Activated effector memory CD4-positive, alpha-beta T cell treated with anti-CD3 and anti-CD28 coated beads, Interleukin-2, amount 50 U/mL, for 16 hours (primary cell): ENCODE measurements around the gene TRPM3.

Experiments
- DNase-seq: peaks from one replicate; pipeline ENCODE4 v3.0.0-alpha.2; 2020

TRPM3 gene

DNA sequence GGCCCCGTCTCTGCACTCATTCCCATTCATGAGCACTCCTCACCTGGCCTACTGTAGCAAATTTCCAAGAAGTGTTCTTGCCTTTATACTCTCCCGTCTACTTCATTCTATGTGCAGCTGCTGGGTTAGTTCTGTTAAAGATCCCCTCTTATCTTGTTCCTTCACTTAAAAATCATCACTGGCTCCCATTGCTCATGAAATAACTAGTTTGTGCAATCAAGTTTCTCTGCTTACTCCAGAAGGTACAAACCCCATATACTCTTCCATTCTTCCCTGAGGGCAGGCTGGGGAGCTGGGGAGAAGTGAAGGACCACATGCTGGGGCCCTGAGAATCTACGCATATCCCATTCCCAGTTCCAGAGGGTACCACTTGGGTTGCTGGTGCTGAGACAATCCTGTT is 622.6 kb downstream of the TRPM3 start:
- DNase-seq, result no peak

- DNase-seq, result no peak
Measured at GRCh38 chr9:70496244-70496643, 625.2 kb downstream of the TRPM3 start.

DNA sequence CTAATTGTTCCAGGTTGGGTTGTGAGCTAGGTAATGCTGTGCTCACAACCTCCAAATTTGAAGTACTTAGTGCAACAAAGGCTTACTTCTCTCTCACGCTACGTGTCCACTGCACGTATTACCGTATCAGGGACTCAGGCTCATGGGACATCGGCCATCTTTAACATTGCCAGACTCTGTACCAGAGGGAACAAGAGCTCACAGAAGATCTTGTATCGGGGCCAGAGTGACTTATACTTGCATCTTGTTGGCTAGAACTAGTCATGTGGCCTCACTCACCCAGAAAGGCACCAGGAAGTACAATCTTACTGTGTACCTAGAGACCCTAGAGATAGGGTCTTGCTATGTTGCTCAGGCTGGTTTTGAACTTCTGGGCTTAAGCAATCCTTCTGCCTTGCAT is 625.9 kb downstream of the TRPM3 start:
- DNase-seq, result no peak

DNA sequence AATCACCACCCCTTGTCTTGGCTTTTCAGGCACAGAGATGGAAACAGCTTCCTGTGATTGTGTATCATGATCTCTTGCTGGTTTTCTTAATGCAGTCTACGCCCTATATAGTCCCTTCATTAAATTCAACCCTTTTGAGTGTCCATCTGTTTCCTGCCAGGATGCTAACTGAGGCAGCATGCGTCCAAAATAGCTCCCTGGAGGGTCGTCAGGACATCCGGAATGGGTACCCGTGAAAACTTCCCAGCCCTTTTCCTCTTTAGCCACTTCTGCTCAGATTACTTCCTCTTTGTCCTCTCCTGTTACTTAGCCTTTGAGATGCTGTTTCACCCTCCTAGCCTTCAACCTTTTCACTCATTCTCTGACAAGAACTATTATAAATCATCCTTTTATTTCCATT is 627.2 kb downstream of the TRPM3 start:
- no peak for DNase-seq

- no peak for DNase-seq
Measured at GRCh38 chr9:70493029-70493428, 628.4 kb downstream of the TRPM3 start.

GRCh38 chr9:70492319-70492777 is 629.1 kb downstream of the TRPM3 start:
- no peak for DNase-seq

GRCh38 chr9:70491426-70492318 is 629.7 kb downstream of the TRPM3 start:
- DNase-seq, result no peak

GRCh38 chr9:70490478-70490877 is 630.9 kb downstream of the TRPM3 start:
- DNase-seq, result no peak

DNA sequence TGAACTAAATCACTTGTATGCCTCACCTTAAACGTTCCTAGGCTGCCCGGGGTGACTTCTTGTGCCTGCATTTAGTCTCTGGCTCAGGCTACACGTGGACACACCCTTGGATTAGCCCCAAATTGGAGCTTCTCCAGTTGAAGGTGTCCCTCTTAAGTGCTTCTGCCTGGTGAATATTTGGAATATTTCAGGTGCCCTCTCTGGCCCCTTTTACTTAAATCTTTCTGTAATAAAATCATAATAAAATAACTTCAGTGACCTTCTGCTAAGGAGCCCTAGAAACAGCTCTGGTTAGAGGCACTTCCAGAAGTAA is 632.7 kb downstream of the TRPM3 start:
- DNase-seq, result no peak

GRCh38 chr9:70488098-70488792 is 633.2 kb downstream of the TRPM3 start:
- DNase-seq, result no peak

DNA sequence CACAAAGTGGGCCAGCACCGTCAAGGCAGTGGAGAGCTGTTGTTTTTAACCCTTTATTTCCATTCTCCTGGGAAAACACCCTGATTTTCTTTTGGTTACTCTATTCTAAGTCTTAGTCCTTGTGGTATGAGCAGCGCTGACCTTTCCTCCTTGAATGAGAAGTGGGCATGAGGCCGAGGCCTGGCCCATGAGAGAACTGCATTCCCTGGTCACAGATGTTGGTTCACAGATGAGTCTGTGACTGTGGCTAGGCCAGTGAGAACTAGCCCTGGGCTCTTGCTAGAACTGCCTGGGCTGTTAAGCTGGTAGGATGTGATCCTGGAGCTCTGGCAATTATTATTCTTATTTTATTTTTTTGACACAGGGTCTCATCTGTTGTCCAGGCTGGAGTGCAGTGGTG is 635.3 kb downstream of the TRPM3 start:
- DNase-seq, result no peak

- no peak for DNase-seq
Measured at GRCh38 chr9:70485273-70485858, 636.1 kb downstream of the TRPM3 start.

GRCh38 chr9:70484232-70485130 is 636.9 kb downstream of the TRPM3 start:
- no peak for DNase-seq

- DNase-seq, result no peak
Measured at GRCh38 chr9:70481471-70481870, 640.0 kb downstream of the TRPM3 start.

DNA sequence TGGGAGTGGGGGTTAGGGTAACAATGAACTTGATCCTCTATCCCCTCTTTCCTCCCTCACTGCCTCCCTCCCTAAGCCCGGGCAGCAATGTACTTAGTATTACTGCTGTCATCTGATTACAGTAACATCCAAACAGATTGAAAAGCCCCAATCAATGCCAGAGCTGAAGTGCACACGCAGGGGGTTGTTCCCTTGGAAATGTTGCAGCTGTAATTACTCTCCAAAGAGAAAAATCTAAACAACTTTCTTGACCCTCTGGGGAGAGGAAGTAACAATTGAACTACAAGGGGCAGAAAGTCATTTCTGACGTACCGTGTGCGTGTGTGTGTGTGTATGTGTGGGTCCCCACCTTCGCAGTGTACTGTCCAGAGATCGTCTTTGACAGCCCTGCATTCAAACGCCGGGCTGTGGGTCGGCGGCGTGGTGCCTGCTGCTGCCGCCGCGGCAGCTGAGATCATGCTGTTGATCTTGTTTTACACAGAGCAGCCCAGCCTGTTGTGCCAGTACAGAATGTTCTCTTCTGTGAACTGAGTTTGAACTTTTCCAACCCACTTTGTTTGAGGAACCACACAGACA is 640.9 kb downstream of the TRPM3 start:
- DNase-seq, result no peak

DNA sequence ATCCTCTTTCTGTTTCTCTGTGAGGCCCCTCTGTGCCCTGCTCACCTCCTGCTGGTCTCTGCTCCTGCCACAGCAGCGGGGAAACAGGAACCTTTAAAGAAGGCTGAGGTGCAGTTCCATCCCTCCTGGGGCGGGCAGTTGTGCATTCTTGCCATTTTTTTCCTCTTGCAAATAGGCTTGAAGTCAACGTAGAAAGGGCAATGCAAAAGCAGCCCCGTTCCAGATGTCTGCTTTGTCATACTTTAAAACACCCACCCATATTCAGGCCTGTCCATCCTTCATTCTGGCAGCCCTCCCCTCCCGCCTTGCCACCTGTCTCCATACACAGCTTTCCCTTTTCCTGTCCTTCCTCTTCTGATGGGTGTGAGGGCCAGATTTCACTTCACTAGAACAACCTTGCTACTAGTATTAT is 641.5 kb downstream of the TRPM3 start:
- DNase-seq, result no peak
